T-helper 1 cell treated with Interleukin-12 subunit alpha and Interleukin-12 subunit beta and Interleukin-4 antibody, amounts not matched to agents 30 μg/mL and 1 μg/mL, for 36 hours (primary cell): ENCODE measurements around the gene NET1.
"Not testable (repeated sequence)": the region's sequence is repeated elsewhere in the genome, so short reads cannot be mapped to it uniquely, and the experiment has no call there.

Source experiments
- H3K27ac Mint-ChIP-seq: one replicate; pipeline ENCODE4 v1.8.0; 2021; ENCODE audit warnings: mild to moderate bottlenecking, mixed read lengths
- H3K27me3 Mint-ChIP-seq: one replicate; pipeline ENCODE4 v1.8.0; 2021; ENCODE audit warnings: low read depth, mixed read lengths
- H3K36me3 Mint-ChIP-seq: one replicate; pipeline ENCODE4 v1.8.0; 2021; ENCODE audit warnings: low read depth, mixed read lengths
- H3K4me1 Mint-ChIP-seq: one replicate; pipeline ENCODE4 v1.8.0; 2021; ENCODE audit warnings: low read depth, mixed read lengths
- H3K4me3 Mint-ChIP-seq: one replicate; pipeline ENCODE4 v1.8.0; 2021; ENCODE audit warnings: mild to moderate bottlenecking, moderate library complexity, mixed read lengths
- H3K9me3 Mint-ChIP-seq: one replicate; pipeline ENCODE4 v1.8.0; 2021; ENCODE audit warnings: mixed read lengths

NET1 gene

DNA sequence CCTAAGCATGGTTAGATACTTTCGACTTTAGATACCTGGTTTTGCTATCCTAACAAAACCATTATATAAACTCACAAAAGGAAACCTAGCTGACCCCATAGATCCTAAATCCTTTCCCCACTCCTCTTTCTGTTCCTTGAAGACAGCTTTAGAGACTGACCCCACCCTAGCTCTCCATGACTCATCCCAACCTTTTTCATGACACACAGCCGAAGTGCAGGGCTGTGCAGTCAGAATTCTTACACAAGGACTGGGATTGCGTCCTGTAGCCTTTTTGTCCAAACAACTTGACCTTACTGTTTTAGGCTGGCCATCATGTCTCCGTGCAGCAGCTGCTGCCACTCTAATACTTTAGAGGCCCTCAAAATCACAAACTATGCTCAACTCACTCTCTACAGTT lies 62.3 kb downstream of the NET1 start:
- H3K36me3 Mint-ChIP-seq, H3K4me1 Mint-ChIP-seq, H3K27ac Mint-ChIP-seq, H3K9me3 Mint-ChIP-seq, H3K4me3 Mint-ChIP-seq, H3K27me3 Mint-ChIP-seq: not testable (repeated sequence)

DNA sequence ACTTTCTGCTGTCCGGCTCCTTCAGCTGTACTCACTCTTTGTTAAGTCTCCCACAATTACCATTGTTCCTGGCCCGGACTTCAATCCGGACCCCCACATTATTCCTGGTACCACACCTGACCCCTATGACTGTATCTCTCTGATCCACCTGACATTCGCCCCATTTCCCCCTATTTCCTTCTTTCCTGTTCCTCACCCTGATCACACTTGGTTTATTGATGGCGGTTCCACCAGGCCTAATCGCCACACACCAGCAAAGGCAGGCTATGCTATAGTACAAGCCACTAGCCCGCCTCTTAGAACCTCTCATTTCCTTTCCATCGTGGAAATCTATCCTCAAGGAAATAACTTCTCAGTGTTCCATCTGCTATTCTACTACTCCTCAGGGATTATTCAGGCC lies 62.7 kb downstream of the NET1 start:
- not testable (repeated sequence) for H3K4me1 Mint-ChIP-seq, H3K36me3 Mint-ChIP-seq, H3K27ac Mint-ChIP-seq, H3K9me3 Mint-ChIP-seq, H3K27me3 Mint-ChIP-seq, H3K4me3 Mint-ChIP-seq

GRCh38 chr10:5475974-5476807 lies 63.8 kb downstream of the NET1 start:
- not testable (repeated sequence) for H3K27ac Mint-ChIP-seq, H3K36me3 Mint-ChIP-seq, H3K4me3 Mint-ChIP-seq, H3K4me1 Mint-ChIP-seq, H3K9me3 Mint-ChIP-seq, H3K27me3 Mint-ChIP-seq

DNA sequence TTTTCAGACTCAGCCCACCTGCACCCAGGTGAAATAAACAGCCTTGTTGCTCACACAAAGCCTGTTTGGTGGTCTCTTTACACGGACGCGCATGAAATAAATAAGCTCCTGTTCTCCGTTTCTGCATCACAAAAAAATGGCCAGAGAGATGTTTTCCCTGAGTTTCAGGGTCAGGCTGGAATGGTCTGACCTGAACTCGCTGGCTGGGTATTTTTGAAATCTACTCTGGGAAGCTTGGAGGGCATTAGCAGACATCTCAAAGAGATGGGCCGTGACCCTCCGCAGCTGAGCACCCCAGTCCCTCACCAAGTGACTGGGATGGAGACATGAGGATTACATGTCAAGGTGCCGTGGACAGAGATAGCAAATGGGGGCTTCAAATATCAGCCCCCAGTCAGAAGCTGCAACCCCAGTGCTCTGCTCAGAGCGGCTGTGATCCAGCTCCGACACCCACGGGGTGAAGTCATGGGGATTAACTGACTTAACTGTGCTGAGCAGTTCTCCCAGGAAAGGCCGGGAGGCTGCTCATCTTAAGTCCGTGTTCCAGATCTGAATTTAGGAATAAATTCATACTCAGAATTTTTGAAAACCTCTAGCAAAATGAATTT lies 64.7 kb downstream of the NET1 start:
- Mint-ChIP-seq H3K27ac (no peak overlapping the region), H3K36me3 (no peaks in the 10 kb centered on the region), H3K9me3 (no peaks in the 10 kb centered on the region), H3K4me1 (no peaks in the 10 kb centered on the region), H3K27me3 (no peaks in the 10 kb centered on the region), H3K4me3 (no peak overlapping the region)

DNA sequence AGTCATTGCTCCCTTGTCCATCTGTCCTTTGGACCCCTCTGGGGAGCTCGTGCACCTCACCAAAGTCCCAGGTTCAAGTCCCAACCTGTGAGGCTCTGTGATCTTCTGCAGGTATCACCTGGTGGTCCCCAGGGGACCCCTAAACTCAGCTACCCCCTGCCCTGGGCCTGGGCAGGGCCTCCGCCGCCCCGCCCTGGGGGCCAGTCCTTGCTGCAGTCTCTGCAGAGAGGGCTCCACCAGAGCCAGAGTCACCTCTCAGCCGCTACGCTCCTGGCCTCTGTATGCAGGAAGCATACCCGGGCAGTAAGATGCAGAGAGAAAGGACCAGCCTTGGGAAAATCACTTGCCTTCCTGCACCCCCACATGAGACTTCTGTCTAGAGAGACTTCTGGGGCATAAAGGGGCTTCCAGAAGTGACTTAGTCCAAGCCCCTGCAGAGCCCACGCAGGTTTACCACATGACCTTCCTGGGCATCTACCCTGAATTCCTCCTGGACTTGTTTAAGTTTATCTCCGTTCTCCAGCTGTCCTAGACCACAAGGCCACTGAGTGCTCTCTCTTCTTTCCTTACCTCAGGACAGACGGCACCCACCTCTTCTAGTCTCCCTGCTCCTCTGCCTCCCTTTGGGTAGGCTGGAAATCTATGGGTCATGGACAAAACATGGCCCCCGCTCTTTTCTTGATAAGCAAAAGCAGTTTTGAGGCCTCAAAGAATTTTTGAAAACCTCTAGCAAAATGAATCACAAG lies 65.8 kb downstream of the NET1 start:
- peaks cover 2% of the 10 kb centered on the region for H3K27me3 Mint-ChIP-seq

GRCh38 chr10:5478694-5479305 lies 66.4 kb downstream of the NET1 start:
- H3K27ac Mint-ChIP-seq = no peak overlapping the region
- H3K4me1 Mint-ChIP-seq = no peaks in the 10 kb centered on the region
- H3K9me3 Mint-ChIP-seq = no peaks in the 10 kb centered on the region
- peaks cover 4% of the 10 kb centered on the region for H3K27me3 Mint-ChIP-seq
- no peak overlapping the region for H3K4me3 Mint-ChIP-seq
- no peaks in the 10 kb centered on the region for H3K36me3 Mint-ChIP-seq

More for the DNA sequence above, 65.8 kb downstream of the NET1 start:
- H3K36me3 Mint-ChIP-seq = no peaks in the 10 kb centered on the region
- H3K4me3 Mint-ChIP-seq = no peak overlapping the region
- H3K4me1 Mint-ChIP-seq = no peaks in the 10 kb centered on the region
- no peak overlapping the region for H3K27ac Mint-ChIP-seq
- no peaks in the 10 kb centered on the region for H3K9me3 Mint-ChIP-seq

- Mint-ChIP-seq H3K36me3 (no peaks in the 10 kb centered on the region), H3K9me3 (no peaks in the 10 kb centered on the region), H3K4me3 (no peak overlapping the region), H3K27me3 (peaks cover 4% of the 10 kb centered on the region), H3K4me1 (no peaks in the 10 kb centered on the region), H3K27ac (no peak overlapping the region)
Measured at GRCh38 chr10:5479481-5480161, 67.3 kb downstream of the NET1 start.

- peaks cover 4% of the 10 kb centered on the region for H3K27me3 Mint-ChIP-seq
- H3K4me1 Mint-ChIP-seq = no peaks in the 10 kb centered on the region
- no peak overlapping the region for H3K4me3 Mint-ChIP-seq
- H3K36me3 Mint-ChIP-seq = no peaks in the 10 kb centered on the region
- H3K9me3 Mint-ChIP-seq = no peaks in the 10 kb centered on the region
- no peak overlapping the region for H3K27ac Mint-ChIP-seq
Measured at GRCh38 chr10:5480162-5480941, 68.0 kb downstream of the NET1 start.

GRCh38 chr10:5481121-5481520 lies 68.8 kb downstream of the NET1 start:
- peaks cover 4% of the 10 kb centered on the region for H3K27me3 Mint-ChIP-seq
- no peak overlapping the region for H3K4me3 Mint-ChIP-seq
- no peak overlapping the region for H3K27ac Mint-ChIP-seq
- no peaks in the 10 kb centered on the region for H3K4me1 Mint-ChIP-seq
- H3K9me3 Mint-ChIP-seq = no peaks in the 10 kb centered on the region
- no peaks in the 10 kb centered on the region for H3K36me3 Mint-ChIP-seq

DNA sequence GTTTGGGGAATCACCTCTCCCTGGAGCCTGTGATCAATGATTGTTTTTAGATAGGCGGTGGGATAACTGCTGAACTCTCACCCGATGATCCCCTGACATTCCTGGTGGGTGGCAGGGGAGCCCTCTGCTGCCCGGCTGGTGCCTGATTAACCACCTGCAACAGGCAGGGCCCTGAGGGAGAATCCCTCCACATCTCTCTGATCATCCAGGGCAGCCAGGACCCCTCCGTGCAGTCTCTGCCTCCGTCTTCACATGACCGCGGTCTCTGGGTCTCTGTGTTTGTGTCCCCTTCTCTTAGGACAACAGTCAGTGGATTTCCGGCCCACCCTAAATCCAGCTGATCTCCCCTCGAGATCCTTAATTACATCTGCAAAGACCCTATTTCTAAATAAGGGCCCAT lies 69.7 kb downstream of the NET1 start:
- H3K9me3 Mint-ChIP-seq = no peaks in the 10 kb centered on the region
- H3K36me3 Mint-ChIP-seq = no peaks in the 10 kb centered on the region
- no peak overlapping the region for H3K4me3 Mint-ChIP-seq
- H3K27ac Mint-ChIP-seq = no peak overlapping the region
- no peaks in the 10 kb centered on the region for H3K4me1 Mint-ChIP-seq
- peaks cover 6% of the 10 kb centered on the region for H3K27me3 Mint-ChIP-seq

GRCh38 chr10:5484205-5484604 lies 71.8 kb downstream of the NET1 start:
- Mint-ChIP-seq H3K36me3 (no peaks in the 10 kb centered on the region), H3K4me3 (no peak overlapping the region), H3K27me3 (peaks cover 8% of the 10 kb centered on the region), H3K9me3 (no peaks in the 10 kb centered on the region), H3K27ac (no peak overlapping the region), H3K4me1 (no peaks in the 10 kb centered on the region)

DNA sequence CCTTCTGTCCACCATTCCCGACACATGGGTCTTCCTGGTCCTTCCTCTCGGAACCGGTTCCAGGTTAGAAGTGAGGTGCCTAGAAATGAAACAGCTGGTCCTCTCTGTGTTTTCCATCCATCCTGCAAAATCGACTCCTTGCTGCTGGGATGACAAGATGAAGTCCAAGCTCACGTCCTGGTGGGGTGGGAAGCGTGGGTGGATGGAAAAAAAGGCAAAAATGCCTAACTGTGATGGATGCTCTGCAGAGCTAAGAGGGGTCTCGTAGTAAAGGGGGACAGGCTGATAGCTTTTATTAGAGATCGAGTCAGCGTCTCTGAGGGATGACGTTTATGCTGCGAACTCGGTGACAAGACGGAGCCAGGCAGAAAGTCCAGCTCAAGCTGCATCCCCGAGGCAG lies 72.9 kb downstream of the NET1 start:
- H3K4me3 Mint-ChIP-seq = no peak overlapping the region
- no peaks in the 10 kb centered on the region for H3K36me3 Mint-ChIP-seq
- H3K27me3 Mint-ChIP-seq = peaks cover 8% of the 10 kb centered on the region
- no peaks in the 10 kb centered on the region for H3K9me3 Mint-ChIP-seq
- H3K4me1 Mint-ChIP-seq = no peaks in the 10 kb centered on the region
- no peak overlapping the region for H3K27ac Mint-ChIP-seq

DNA sequence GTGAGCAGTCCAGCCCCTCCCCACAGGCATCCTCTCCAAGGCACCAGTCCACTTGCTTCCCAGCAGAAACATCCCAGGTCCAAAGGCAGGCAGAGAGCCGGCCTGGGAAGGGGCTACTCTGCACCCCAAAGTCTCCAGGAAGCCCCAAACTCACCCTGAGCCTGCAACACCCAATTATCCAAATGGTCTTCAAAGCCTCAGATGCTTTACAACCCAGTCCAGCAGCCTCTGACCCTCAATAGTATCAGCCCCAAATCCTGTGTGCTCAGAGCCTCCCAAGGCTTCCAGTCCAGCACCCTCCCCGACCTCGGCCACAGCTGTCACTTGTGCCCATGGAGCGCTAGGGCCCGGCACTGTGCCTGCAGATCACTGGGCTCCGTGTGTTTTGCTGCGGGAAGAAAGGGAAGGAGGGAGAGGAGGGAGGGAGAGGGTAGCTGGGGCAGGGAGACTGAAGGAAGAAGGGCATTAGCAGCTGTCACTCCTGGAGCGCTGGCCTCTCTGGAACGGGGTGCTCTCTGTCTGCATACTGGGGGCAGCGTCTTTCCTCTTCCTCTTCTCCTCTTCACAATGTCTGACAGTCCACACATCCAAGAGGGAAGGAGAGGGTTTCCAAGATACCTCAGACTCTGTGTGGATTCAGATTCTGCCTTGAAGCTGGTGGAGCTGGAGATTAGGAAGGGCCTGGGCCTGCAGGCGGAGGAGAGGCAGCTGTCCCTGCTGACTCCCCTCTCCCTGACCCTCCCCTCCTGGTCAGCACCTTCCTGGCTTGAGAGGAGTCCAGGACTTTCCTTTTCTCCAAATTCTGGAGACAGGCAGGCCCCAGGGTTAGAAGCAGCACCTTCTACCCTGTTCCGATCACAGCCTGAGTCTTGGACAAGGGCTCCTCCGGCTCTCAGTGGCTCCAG lies 73.8 kb downstream of the NET1 start:
- H3K4me3 Mint-ChIP-seq = no peak overlapping the region
- H3K4me1 Mint-ChIP-seq = no peaks in the 10 kb centered on the region
- H3K9me3 Mint-ChIP-seq = no peaks in the 10 kb centered on the region
- H3K36me3 Mint-ChIP-seq = no peaks in the 10 kb centered on the region
- H3K27me3 Mint-ChIP-seq = peaks cover 8% of the 10 kb centered on the region
- H3K27ac Mint-ChIP-seq = no peak overlapping the region
